ENCODE results near the gene TGFBR1.
"Not testable (repeated sequence)": the region's sequence is repeated elsewhere in the genome, so short reads cannot be mapped to it uniquely, and the experiment has no call there.

TGFBR1 gene

DNA sequence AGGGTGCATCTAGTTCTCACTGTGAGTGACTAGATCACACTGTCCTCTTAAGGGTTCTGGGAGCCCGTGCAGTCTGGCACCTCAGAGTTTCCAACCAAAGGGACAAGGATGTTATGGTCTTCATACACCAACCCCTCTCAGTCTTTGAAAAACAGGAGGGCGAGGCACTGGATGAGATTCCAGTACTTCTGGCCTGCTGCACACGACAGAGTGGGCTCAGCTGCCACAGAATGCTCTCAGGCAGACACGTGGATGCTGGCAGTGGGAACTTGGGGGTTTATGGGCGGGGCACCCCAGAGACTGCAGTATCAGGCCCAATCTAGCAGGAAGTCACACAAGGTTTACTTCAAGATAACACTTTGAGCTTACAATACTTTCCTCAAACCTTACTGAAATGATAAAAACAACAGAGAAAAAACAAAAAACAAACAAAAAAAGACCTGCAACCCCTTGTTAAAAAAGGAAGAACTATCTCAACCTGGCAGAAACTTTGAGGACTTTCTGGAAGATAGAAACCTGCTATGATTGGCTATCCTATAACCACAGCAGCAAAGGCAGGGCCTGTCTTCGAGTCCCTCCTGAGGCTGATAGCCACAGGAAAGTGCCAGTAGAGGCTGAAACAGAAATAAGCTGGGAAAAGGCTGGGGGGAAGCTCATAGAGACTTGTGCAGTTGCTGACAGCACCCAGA lies 28.3 kb upstream of the TGFBR1 start:
- FAIRE-seq: no peak

- FAIRE-seq: no peak
Observed at GRCh38 chr9:99078717-99079116, 26.2 kb upstream of the TGFBR1 start.

DNA sequence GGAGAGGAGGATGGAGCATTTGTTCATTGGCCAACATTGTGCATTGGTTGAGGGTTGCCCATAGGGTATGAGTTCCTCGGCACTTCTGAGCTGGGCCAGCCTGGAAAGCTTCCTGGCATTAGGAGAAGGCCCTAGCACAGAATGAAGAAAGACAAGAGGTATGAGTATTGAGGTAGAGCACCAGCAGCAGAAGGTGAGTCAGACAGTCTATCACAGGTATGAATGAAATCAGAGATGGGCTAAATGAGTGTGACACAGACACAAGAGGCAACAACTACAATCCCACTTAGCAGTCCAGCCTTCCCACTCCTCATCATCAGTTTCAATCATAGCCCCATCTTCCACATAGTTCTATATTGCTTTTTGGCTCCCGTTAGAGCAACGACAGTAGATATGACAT lies 25.4 kb upstream of the TGFBR1 start:
- no peak for FAIRE-seq

- FAIRE-seq: no peak
Observed at GRCh38 chr9:99083051-99083450, 21.9 kb upstream of the TGFBR1 start.

- no peak for FAIRE-seq
Observed at GRCh38 chr9:99085949-99086948, 18.7 kb upstream of the TGFBR1 start.

- no peak for FAIRE-seq
Observed at GRCh38 chr9:99087462-99087861, 17.5 kb upstream of the TGFBR1 start.

DNA sequence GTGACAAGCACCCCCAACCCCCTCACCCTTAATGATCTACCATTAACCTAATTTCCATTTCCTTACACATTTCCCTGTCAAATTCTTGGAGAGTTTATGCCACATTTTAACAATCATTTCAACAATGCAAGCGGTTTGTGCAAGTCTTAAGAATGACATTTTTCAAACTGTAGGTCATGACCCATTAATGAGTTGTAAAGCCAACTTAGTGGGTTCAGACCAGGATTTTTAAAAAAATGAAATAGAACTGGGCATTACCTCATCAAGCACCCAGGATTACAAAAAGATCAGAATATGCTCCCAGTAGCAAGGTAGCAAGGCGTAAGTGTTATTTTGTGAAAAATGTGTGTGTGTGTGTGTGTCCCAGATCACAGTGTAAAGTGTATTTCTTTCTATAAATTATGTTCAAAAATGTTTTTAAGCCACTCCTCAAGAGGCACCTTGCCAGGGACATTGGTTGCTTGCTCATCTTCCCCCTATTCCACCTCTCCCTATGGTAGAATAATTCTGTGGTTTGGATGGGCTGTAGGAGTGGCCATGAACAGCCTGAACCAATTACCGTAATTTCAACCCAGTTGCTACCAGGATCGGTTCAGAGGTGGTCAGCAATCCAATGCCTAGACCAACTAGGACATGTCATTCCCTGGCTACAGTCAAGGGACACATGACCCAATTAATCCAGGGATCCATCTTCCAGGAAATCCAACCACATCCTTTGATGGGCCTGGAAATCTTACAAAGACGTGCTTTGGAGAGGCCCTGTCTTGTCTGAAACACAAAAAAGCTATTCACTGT lies 14.4 kb upstream of the TGFBR1 start:
- no peak for FAIRE-seq

DNA sequence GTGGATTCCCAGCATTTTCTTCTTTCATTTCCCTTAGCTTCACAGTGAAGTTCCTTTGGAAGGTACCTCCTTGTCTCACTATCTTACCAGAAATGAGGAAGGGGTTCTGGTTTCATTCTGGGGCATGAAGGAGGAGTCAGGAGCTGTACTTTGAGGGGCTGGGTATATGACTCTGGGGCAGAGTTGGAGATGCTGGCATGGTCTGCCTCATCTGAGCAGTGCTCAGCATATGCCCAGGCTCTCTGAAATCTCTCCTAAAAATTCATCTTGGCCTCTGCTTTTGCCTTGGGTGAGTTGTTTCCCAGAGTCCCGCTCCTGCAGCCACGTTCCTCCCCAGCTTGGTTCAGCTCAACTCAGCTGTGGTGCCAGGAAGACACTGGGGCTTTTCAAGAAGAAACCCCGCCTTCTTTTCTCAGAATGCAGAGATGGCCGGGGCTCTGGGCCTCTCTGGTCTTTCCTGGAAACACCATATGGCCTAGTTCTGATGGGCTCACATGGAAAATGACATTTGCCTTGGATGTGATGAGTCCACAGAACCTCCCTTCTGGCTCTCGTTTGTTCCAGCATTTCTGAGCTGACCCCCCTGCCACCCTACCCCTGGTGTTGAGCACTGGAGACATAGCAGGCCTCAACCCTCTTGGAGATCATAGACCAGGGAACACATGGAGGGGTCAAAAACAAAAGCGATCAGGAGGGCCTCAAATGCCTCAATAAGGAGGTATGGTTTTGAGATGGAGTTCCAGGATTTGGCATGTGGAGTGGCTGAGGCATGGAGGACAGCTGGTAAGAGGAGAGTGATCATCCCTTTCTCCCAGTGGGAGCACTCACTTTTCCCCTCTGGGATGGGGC lies 12.0 kb upstream of the TGFBR1 start:
- FAIRE-seq: no peak

GRCh38 chr9:99093492-99093791 lies 11.5 kb upstream of the TGFBR1 start:
- no peak for FAIRE-seq

- FAIRE-seq: no peak
Observed at GRCh38 chr9:99095565-99095964, 9.3 kb upstream of the TGFBR1 start.

- FAIRE-seq: no peak
Observed at GRCh38 chr9:99096409-99096808, 8.5 kb upstream of the TGFBR1 start.

DNA sequence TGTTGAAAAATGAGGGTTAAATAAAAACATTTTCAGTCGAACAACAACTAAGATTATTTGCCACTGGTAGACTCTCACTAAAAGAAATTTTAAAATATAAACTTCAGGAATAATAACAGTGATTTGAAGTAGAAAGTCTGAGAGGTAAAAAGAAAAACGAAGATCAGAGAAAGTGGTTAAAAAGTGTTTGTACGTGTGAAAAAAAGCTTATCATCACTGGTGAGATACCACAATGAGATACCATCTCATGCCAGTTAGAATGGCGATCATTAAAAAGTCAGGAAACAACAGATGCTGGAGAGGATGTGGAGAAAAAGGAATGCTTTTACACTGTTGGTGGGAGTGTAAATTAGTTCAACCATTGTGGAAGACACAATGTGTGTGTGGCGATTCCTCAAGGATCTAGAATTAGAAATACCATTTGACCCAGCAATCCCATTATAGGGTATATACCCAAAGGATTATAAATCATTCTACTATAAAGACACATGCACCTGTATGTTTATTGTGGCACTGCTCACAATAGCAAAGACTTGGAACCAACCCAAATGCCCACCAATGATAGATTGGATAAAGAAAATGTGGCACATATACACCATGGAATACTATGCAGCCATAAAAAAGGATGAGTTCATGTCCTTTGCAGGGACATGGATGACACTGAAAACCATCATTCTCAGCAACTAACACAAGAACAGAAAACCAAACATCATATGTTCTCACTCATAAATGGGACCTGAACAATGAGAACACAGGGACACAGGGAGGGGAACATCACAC lies 4.9 kb upstream of the TGFBR1 start:
- not testable (repeated sequence) for FAIRE-seq

- no peak for FAIRE-seq
Observed at GRCh38 chr9:99101271-99101670, 3.6 kb upstream of the TGFBR1 start.

DNA sequence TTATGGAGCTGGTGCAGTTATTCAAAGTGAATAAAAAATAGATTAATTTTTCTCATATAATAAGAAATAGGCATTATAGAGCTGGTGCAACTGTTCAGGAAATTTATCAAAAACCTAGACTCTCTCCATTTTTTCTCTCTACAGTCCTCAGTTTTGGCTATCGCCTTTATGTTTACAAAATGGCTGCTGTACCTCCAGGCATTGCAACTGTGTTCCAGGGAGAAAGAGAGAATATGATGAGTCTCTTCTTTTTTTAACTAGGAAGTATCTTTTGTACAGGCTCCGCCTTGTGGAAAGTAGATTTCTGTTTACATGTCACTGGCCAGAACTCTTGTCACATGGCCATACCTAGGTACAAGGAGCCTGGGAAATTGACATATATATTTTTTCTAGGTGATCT lies 3.1 kb upstream of the TGFBR1 start:
- FAIRE-seq: no peak

GRCh38 chr9:99103054-99103895 lies 1.6 kb upstream of the TGFBR1 start:
- no peak for FAIRE-seq

DNA sequence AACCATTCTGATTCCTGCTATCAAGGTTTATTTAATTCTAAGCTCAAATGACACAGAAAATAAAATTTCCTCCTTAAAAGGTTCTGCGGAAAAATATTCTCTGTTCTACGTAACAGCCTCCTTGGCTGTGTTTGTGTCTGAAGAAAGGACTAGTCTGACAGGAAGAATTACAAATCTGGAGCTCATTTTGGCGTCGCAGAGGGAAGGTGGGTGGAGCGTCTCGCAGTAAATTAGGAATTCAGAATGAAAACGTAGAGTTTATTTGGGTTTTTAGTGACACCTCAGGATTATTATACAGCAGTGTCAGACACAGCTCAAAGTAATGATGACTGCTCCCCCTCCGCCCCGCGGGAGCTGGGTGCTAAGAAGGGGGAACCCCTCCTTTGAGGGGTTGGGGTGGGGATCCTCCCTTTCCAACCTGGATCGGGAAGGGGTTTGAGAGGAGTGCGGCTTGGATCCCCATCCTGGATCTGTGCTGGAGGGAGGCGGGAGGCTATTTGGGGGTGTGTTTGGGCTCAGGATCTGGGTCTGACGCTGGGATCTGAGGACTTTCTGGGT lies 933 bp upstream of the TGFBR1 start:
- FAIRE-seq: no peak

- FAIRE-seq: no peak
Observed at GRCh38 chr9:99105152-99106043, 485 bp downstream of the TGFBR1 start.

- no peak for FAIRE-seq
Observed at GRCh38 chr9:99106044-99106375, 1.1 kb downstream of the TGFBR1 start.

DNA sequence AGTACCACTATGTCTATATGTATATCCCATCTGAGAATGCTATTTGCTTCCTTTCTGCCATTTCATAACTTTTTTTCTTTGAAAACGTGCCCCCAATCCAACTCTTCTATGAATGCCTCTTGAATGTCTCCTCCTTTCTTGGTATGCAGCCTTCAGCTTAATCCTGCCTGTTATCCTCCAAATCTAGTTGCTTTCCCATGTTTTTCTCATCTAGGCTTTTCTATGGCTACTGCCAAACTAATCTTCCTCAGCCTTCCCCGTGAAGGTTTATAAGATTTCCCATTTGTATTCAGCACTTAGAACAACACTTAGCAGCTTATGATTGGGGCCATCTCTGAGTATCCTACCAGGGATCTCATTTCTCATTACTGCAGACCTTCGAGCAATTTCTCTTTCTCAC lies 2.5 kb downstream of the TGFBR1 start:
- FAIRE-seq: no peak
